Stimulated activated naive CD4-positive, alpha-beta T cell treated with Interleukin-2 at 50 U/mL for 16 hours (primary cell): ENCODE data around the gene C1QC.

Experiments used
- DNase-seq: peaks from one replicate; lab custom pipeline; 2025; lab: John Stamatoyannopoulos, UW

C1QC gene

GRCh38 chr1:22619798-22620197, 23.6 kb upstream of the C1QC start:
- no peak for DNase-seq

GRCh38 chr1:22621761-22622160, 21.7 kb upstream of the C1QC start:
- DNase-seq = no peak

GRCh38 chr1:22625262-22625925, 18.0 kb upstream of the C1QC start:
- DNase-seq = no peak

GRCh38 chr1:22626237-22627157, 16.9 kb upstream of the C1QC start:
- no peak for DNase-seq

GRCh38 chr1:22627331-22627730, 16.1 kb upstream of the C1QC start:
- DNase-seq = no peak

GRCh38 chr1:22628698-22629444, 14.6 kb upstream of the C1QC start:
- DNase-seq = no peak

GRCh38 chr1:22629886-22630285, 13.5 kb upstream of the C1QC start:
- no peak for DNase-seq

GRCh38 chr1:22633697-22634463, 9.6 kb upstream of the C1QC start:
- DNase-seq = no peak

- DNase-seq = no peak
These were observed 8.0 kb upstream of the C1QC start for GRCh38 chr1:22635436-22635835.

GRCh38 chr1:22636353-22636752, 7.1 kb upstream of the C1QC start, which contains the start of gene C1QA:
C1QA (plus strand) TSS chr1:22636628; CDS start chr1:22637617, 989 bp downstream.
- no peak for DNase-seq

- DNase-seq = no peak
These were observed 6.5 kb upstream of the C1QC start for GRCh38 chr1:22636927-22637326.

GRCh38 chr1:22637907-22638445, 5.5 kb upstream of the C1QC start:
- DNase-seq = no peak

GRCh38 chr1:22638476-22639234, 4.8 kb upstream of the C1QC start:
- DNase-seq = no peak

- no peak for DNase-seq
These were observed 4.1 kb upstream of the C1QC start for GRCh38 chr1:22639286-22639685.

- DNase-seq = no peak
These were observed 2.2 kb upstream of the C1QC start for GRCh38 chr1:22641247-22641646.

GRCh38 chr1:22641906-22642636, 1.4 kb upstream of the C1QC start:
- peak; percentile 49 for DNase-seq

- DNase-seq = no peak
These were observed 495 bp downstream of the C1QC start for GRCh38 chr1:22643928-22644327.

GRCh38 chr1:22645931-22646330, 2.5 kb downstream of the C1QC start:
- no peak for DNase-seq

GRCh38 chr1:22646384-22646783, 3.0 kb downstream of the C1QC start:
- DNase-seq = no peak

GRCh38 chr1:22650089-22650693, 6.8 kb downstream of the C1QC start:
- no peak for DNase-seq
